ENCODE measurements around the gene HDAC10. TPM values are rescaled to one million over a fixed set of nuclear protein-coding genes. Genes with fewer than 3 reads are reported as not detected.

Gene HDAC10
- total RNA-seq, 2 donors from 2014 or later: 11.2 to 14.2 TPM

DNA sequence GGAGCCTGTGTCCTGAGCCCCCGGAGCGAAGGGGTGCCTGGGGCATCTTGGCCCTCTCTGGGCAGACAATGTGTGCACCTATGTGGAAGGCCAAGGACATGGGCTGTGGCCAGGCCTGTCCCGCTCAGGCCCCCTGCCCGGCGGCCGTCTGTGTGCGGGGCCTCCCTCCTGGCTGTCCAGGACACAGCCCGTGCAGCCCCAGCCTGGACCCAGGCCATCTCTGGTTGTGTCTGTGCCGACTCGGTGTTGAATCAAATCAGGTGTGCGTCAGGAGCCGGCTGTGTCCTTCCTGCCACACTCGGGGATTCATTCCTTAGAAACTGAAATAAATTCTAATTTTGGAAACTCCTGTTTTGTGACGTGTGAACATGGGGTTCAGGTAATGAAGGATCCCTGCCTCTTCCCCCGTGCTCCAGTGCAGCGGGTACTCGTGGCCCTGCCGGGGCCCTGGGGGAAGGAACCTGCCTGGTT lies 51.8 kb downstream of the HDAC10 start:
- ATAC-seq: no peak
- DNase-seq: no peak

DNA sequence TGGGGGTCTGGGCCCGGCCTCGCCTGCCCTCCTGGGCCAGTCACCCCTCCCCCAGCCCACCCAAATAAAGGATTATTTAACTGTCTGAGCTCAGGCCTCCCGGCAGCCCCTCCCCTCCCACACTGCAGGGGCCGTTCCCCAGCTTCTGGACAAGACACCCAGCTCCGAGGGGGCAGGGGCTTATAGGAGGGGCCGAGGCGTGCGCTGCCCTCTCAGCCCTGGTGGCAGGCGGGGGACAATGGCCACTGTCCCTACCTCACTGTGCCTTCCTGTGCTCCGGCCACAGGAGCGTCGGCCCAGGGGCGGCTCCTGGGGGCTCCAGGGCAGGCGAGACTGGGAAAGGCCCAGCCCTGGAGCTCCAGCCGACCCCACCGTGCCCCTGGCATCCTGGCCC lies 52.4 kb downstream of the HDAC10 start:
- intact Hi-C loops (cut with DNase I): no loop called here
- DNase-seq (no peak), ATAC-seq (no peak)

More for the DNA sequence above, 51.8 kb downstream of the HDAC10 start:
- intact Hi-C loops (cut with DNase I): no loop called here

DNA sequence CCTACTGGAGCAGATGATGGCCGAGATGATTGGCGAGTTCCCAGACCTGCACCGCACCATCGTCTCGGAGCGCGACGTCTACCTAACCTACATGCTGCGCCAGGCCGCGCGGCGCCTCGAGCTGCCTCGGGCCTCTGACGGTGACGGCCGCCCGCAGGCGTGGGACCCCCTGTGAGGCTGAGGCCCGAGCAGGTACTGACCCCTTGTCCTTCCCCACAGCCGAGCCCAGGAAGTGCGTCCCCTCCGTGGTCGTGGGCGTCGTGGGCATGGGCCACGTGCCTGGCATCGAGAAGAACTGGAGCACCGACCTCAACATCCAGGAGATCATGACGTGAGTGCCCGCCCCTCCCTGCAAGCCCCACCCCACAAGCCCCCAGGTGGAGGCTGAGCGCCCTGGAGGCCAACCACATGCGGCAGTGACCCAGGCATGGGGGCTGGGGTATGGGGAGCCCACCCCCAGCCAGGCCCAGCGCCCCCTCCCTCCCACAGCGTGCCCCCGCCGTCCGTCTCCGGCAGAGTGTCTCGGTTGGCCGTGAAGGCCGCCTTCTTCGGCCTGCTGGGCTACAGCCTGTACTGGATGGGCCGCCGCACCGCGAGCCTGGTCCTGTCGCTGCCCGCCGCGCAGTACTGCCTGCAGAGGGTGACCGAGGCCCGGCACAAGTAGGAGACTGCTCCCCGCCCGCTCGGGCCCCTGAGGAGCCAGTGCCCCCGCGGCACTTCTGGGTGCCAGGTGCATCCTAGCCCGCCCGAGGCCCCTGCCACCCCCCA lies 53.0 kb downstream of the HDAC10 start:
- intact Hi-C loops (cut with DNase I): no loop called here
- no peak for ATAC-seq
- no peak for DNase-seq

DNA sequence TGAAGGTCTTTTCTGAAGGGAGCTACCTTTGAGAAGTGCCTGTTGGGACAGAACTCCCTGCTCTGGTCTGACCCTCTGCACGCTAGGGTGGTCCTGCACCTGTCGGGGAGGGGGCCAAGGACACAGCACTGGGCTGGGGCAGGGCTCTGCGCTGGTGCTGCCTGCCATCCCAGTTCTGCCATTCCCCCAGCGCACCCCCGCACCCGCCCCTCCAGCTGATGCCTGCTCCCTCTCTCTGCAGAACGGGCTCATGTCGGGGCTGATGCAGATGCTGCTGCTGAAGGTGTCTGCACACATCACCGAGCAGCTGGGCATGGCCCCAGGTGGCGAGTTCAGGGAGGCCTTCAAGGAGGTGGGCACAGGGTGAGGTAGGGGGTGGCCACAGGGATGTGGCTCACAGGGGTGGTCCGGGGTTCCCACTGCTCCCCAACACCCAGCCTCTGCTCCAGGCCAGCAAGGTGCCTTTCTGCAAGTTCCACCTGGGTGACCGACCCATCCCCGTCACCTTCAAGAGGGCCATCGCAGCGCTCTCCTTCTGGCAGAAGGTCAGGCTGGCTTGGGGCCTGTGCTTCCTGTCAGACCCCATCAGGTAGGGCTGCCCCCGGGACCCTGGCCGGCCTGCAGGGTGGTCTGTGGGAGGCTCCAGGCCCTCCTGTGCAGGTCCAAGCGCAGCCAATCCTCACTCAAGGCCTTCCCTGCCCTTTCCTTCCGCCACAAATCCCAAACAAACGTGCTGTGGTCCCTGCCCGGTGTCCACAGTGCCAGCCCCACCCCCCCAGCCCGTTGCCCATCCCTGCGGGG lies 53.9 kb downstream of the HDAC10 start:
- intact Hi-C loops (cut with DNase I): no loop called here
- DNase-seq (no peak), ATAC-seq (no peak)

DNA sequence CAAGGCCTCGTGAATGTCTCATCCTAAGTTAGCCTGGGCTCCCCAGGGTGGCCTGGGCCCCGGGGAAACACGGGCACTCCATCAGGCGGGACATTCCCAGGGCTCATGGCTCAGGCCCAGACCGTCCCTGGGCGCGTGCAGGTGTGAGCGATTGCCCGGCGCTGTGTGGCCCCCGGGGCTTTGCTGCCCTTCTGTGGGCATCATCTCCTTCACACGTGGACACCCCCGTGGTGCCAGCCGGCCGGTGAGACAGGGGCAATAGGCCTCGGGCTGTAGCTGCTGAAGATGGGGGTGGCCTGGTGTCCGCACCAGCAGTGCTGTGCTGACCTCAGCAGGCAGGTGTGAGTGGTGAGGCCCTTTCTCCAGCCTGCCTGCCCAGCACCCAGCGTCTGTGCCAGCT lies 54.8 kb downstream of the HDAC10 start:
- ATAC-seq (no peak), DNase-seq (no peak)
- intact Hi-C loops (cut with DNase I): no loop called here

Other genes starting within 250 kb of the HDAC10 start
- gene IL17REL, start 238.5 kb downstream of the HDAC10 start, total RNA-seq: not detected
- not detected for gene TTLL8, start 193.0 kb downstream of the HDAC10 start, total RNA-seq
- gene MLC1, start 165.8 kb downstream of the HDAC10 start, total RNA-seq: under 1 TPM; 0.29 to 0.41 TPM
- 1 to 10 TPM in 1 of 2 donors, under 1 TPM in 1; 0.71 to 1.2 TPM for gene MOV10L1, start 161.3 kb downstream of the HDAC10 start, total RNA-seq
- gene PANX2, start 80.5 kb downstream of the HDAC10 start, total RNA-seq: 1 to 10 TPM in 1 of 2 donors, under 1 TPM in 1; 0.89 to 1.1 TPM
- gene TRABD, start 65.4 kb downstream of the HDAC10 start, total RNA-seq: 10 to 100 TPM; 19.6 to 26.1 TPM
- 10 to 100 TPM; 11.7 to 15.0 TPM for gene SELENOO, start 50.3 kb downstream of the HDAC10 start, total RNA-seq
- 10 to 100 TPM; 20.4 to 22.0 TPM for gene TUBGCP6, start 6.2 kb downstream of the HDAC10 start, total RNA-seq
- 10 to 100 TPM; 13.2 to 14.7 TPM for gene MAPK12, start 10.4 kb upstream of the HDAC10 start, total RNA-seq
- 10 to 100 TPM; 13.3 to 15.4 TPM for gene MAPK11, start 19.1 kb upstream of the HDAC10 start, total RNA-seq
- 10 to 100 TPM; 76.2 to 91.5 TPM for gene PLXNB2, start 56.4 kb upstream of the HDAC10 start, total RNA-seq
- gene DENND6B, start 75.7 kb upstream of the HDAC10 start, total RNA-seq: 1 to 10 TPM; 2.4 TPM
- gene PPP6R2, start 92.1 kb upstream of the HDAC10 start, total RNA-seq: 10 to 100 TPM; 40.6 to 46.2 TPM
- 10 to 100 TPM; 44.9 to 54.4 TPM for gene SBF1, start 223.8 kb upstream of the HDAC10 start, total RNA-seq
- gene ADM2, start 230.3 kb upstream of the HDAC10 start, total RNA-seq: under 1 TPM; 0.15 to 0.52 TPM
- not detected for gene MIOX, start 235.6 kb upstream of the HDAC10 start, total RNA-seq

Data from left cardiac atrium (tissue), 4 donors.